ENCODE data around the gene STPG1. TPM values are rescaled to one million over a fixed set of nuclear protein-coding genes. Genes with fewer than 3 reads are reported as not detected.

STPG1 gene
- total RNA-seq, 1 donor from 2014 or later: 2.4 TPM

- H3K4me3 Mint-ChIP-seq (ENCODE audit: unreplicated experiment): no peak overlapping the region
- TF ChIP-seq, protein P1, sequence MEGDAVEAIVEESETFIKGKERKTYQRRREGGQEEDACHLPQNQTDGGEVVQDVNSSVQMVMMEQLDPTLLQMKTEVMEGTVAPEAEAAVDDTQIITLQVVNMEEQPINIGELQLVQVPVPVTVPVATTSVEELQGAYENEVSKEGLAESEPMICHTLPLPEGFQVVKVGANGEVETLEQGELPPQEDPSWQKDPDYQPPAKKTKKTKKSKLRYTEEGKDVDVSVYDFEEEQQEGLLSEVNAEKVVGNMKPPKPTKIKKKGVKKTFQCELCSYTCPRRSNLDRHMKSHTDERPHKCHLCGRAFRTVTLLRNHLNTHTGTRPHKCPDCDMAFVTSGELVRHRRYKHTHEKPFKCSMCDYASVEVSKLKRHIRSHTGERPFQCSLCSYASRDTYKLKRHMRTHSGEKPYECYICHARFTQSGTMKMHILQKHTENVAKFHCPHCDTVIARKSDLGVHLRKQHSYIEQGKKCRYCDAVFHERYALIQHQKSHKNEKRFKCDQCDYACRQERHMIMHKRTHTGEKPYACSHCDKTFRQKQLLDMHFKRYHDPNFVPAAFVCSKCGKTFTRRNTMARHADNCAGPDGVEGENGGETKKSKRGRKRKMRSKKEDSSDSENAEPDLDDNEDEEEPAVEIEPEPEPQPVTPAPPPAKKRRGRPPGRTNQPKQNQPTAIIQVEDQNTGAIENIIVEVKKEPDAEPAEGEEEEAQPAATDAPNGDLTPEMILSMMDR (IDR thresholded peaks at IDR 0.05; ENCODE audit: partially characterized antibody, unreplicated experiment): no peak
- H3K27ac Mint-ChIP-seq (ENCODE audit: unreplicated experiment): peak overlapping the region; percentile 92
- H3K9me3 Mint-ChIP-seq (ENCODE audit: unreplicated experiment): no peaks in the 10 kb centered on the region
- no peaks in the 10 kb centered on the region for H3K36me3 Mint-ChIP-seq (ENCODE audit: unreplicated experiment)
- peaks cover 31% of the 10 kb centered on the region for H3K4me1 Mint-ChIP-seq (ENCODE audit: low read depth, unreplicated experiment)
- peaks cover 5% of the 10 kb centered on the region for H3K27me3 Mint-ChIP-seq (ENCODE audit: unreplicated experiment)
- no peak for DNase-seq
These were observed 73.6 kb downstream of the STPG1 start for GRCh38 chr1:24339996-24340395.

- TF ChIP-seq, protein P1 (IDR thresholded peaks at IDR 0.05; ENCODE audit: partially characterized antibody, unreplicated experiment): no peak
- Mint-ChIP-seq H3K27me3 (ENCODE audit: unreplicated experiment) (peaks cover 4% of the 10 kb centered on the region), H3K4me1 (ENCODE audit: low read depth, unreplicated experiment) (peaks cover 31% of the 10 kb centered on the region), H3K9me3 (ENCODE audit: unreplicated experiment) (no peaks in the 10 kb centered on the region), H3K27ac (ENCODE audit: unreplicated experiment) (no peak overlapping the region), H3K36me3 (ENCODE audit: unreplicated experiment) (no peaks in the 10 kb centered on the region), H3K4me3 (ENCODE audit: unreplicated experiment) (no peak overlapping the region)
- DNase-seq: no peak
These were observed 75.1 kb downstream of the STPG1 start for GRCh38 chr1:24338447-24338846.

- no peaks in the 10 kb centered on the region for H3K9me3 Mint-ChIP-seq (ENCODE audit: unreplicated experiment)
- no peak overlapping the region for H3K4me3 Mint-ChIP-seq (ENCODE audit: unreplicated experiment)
- no peak overlapping the region for H3K27ac Mint-ChIP-seq (ENCODE audit: unreplicated experiment)
- no peaks in the 10 kb centered on the region for H3K36me3 Mint-ChIP-seq (ENCODE audit: unreplicated experiment)
- DNase-seq: no peak
- TF ChIP-seq, protein P1 (IDR thresholded peaks at IDR 0.05; ENCODE audit: partially characterized antibody, unreplicated experiment): no peak
- H3K4me1 Mint-ChIP-seq (ENCODE audit: low read depth, unreplicated experiment): peaks cover 31% of the 10 kb centered on the region
- peaks cover 4% of the 10 kb centered on the region for H3K27me3 Mint-ChIP-seq (ENCODE audit: unreplicated experiment)
These were observed 76.1 kb downstream of the STPG1 start for GRCh38 chr1:24337455-24337854.

- Mint-ChIP-seq H3K4me1 (ENCODE audit: low read depth, unreplicated experiment) (peaks cover 25% of the 10 kb centered on the region), H3K9me3 (ENCODE audit: unreplicated experiment) (no peaks in the 10 kb centered on the region), H3K27me3 (ENCODE audit: unreplicated experiment) (peaks cover 3% of the 10 kb centered on the region), H3K36me3 (ENCODE audit: unreplicated experiment) (no peaks in the 10 kb centered on the region), H3K27ac (ENCODE audit: unreplicated experiment) (no peak overlapping the region), H3K4me3 (ENCODE audit: unreplicated experiment) (no peak overlapping the region)
- TF ChIP-seq, protein P1 (IDR thresholded peaks at IDR 0.05; ENCODE audit: partially characterized antibody, unreplicated experiment): no peak
- no peak for DNase-seq
These were observed 77.5 kb downstream of the STPG1 start for GRCh38 chr1:24336075-24336474.

- TF ChIP-seq, protein P1 (IDR thresholded peaks at IDR 0.05; ENCODE audit: partially characterized antibody, unreplicated experiment): no peak
- H3K4me3 Mint-ChIP-seq (ENCODE audit: unreplicated experiment): no peak overlapping the region
- H3K36me3 Mint-ChIP-seq (ENCODE audit: unreplicated experiment): no peaks in the 10 kb centered on the region
- peaks cover 1% of the 10 kb centered on the region for H3K9me3 Mint-ChIP-seq (ENCODE audit: unreplicated experiment)
- peaks cover 2% of the 10 kb centered on the region for H3K4me1 Mint-ChIP-seq (ENCODE audit: low read depth, unreplicated experiment)
- no peak for DNase-seq
- no peak overlapping the region for H3K27ac Mint-ChIP-seq (ENCODE audit: unreplicated experiment)
- peaks cover 1% of the 10 kb centered on the region for H3K27me3 Mint-ChIP-seq (ENCODE audit: unreplicated experiment)
These were observed 81.5 kb downstream of the STPG1 start for GRCh38 chr1:24331961-24332673.

Data from glutamatergic neuron (in vitro differentiated cells).